ENCODE results near the gene XPNPEP3. TPM values are rescaled to one million over a fixed set of nuclear protein-coding genes. Genes with fewer than 3 reads are reported as not detected.

XPNPEP3 gene
- total RNA-seq, 6 experiments from 2014 or later: 22.7 to 30.5 (median 29.0) TPM

DNA sequence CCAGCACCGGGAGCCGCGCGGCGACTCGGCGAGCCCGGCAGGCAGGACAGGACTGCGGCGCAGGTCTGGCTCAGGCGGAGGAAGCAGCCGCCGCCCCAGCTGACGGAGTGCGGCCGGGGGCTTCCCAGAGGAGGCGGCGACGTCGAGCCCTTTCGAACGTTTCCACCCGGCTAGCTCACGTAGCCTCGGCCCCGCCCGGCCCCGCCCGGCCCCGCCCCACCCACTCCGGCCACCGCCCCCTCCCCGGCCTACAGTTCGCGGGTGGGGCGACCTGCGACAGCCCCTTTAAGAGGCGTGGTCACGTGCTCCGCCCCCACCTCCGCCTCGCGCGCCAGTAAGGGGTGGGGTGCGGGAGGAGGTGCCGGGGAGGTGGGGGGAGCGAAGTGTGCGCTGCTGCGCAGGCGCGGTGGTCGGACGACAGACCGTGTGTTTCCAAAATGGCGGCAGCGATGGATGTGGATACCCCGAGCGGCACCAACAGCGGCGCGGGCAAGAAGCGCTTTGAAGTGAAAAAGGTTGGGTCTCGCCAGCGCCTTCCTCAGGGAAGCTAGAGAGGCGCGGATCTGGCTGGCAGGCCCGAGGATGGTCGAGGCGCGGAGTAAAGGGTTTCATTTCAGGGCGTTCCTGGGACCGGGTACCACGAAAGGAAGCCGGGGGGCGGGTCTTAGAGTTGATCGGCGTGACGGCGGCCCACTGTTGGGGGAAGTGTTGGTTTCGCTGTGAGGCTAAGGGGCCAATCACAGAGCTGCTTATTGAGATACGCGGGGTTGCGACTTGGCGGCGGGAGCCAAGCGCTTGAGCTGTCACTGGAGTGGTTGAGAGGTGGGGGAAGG is 94.2 kb downstream of the XPNPEP3 start, which contains the start of gene RBX1:
Gene RBX1 (plus strand): TSS at position 417 of the 833 bp plus-strand sequence. CDS start 21 bp downstream, at position 438.
- Mint-ChIP-seq H3K27ac (peak within 1 kb of the TSS; percentile 99), H3K4me1 (ENCODE audit: low read depth) (peaks cover 38% of the 10 kb centered on the region), H3K27me3 (ENCODE audit: insufficient read depth) (peaks cover 5% of the 10 kb centered on the region; the same call in 1 of the 2 replicates), H3K36me3 (ENCODE audit: low read depth) (peaks cover 14% of the 10 kb centered on the region), H3K4me3 (peak within 1 kb of the TSS; percentile 100), H3K9me3 (no peaks in the 10 kb centered on the region)
- peak; percentile 98 for DNase-seq
- TF ChIP-seq, protein P1, sequence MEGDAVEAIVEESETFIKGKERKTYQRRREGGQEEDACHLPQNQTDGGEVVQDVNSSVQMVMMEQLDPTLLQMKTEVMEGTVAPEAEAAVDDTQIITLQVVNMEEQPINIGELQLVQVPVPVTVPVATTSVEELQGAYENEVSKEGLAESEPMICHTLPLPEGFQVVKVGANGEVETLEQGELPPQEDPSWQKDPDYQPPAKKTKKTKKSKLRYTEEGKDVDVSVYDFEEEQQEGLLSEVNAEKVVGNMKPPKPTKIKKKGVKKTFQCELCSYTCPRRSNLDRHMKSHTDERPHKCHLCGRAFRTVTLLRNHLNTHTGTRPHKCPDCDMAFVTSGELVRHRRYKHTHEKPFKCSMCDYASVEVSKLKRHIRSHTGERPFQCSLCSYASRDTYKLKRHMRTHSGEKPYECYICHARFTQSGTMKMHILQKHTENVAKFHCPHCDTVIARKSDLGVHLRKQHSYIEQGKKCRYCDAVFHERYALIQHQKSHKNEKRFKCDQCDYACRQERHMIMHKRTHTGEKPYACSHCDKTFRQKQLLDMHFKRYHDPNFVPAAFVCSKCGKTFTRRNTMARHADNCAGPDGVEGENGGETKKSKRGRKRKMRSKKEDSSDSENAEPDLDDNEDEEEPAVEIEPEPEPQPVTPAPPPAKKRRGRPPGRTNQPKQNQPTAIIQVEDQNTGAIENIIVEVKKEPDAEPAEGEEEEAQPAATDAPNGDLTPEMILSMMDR (IDR thresholded peaks at IDR 0.05): no peak

DNA sequence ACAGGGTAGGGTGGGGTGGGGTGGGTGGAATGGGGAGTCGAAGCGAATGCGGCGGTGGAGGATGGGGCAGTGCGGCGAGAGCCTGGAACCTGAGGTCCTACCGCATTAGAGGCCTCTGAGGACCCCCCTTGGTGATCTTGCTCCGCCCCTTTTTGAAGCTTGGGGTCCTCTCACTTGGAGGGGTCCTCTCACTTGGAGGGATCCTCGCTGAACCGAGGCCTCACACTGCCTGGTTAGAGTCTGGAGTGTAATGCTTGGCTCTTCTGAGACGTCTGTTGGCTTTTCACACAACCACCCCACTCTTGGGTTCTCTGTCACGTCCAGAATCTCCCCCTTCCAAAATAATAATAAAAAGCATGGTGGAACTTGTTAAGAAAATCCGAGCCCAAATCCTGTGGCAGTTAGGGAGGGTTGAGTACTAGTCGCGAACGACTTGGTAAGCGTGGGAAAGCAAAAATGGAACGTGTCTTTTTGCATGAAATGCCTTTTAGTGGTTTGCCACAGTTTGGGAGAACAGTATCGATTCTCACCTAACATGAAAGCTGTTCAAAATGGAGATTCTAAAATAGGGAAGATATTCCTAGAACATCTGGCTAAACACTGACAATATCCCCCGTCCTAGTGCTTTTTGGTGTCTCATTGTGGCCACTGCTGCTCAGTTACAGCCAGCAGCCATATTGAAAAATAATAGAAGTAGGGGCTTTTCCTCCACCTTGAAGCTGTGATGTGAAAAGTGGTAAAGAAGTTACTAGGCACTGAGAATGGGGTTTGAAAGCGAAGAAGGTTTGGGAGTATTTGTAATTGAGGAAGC is 95.1 kb downstream of the XPNPEP3 start:
- Mint-ChIP-seq H3K4me1 (ENCODE audit: low read depth) (peaks cover 38% of the 10 kb centered on the region), H3K27ac (peak overlapping the region; percentile 99), H3K36me3 (ENCODE audit: low read depth) (peaks cover 14% of the 10 kb centered on the region), H3K9me3 (no peaks in the 10 kb centered on the region), H3K27me3 (ENCODE audit: insufficient read depth) (peaks cover 5% of the 10 kb centered on the region; the same call in 1 of the 2 replicates), H3K4me3 (peak overlapping the region; percentile 100)
- peak; percentile 6 for DNase-seq
- TF ChIP-seq, protein P1 (IDR thresholded peaks at IDR 0.05): no peak

DNA sequence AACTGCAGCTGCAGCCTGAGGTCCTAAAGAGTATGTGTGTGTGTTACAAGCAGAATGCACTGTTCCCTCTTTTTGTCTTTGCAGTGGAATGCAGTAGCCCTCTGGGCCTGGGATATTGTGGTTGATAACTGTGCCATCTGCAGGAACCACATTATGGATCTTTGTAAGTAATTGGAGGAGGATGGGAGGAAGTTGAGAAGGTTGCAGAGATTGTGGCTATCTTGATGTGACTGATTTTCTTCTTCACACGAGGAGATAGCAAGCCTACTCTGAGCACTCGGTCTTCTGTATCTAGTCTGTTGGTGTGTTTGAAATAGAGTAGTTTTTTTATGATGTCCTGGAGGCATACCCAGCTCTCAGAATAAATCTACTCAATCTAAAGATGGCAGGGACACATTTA is 96.5 kb downstream of the XPNPEP3 start:
- peak overlapping the region; percentile 53 for H3K27ac Mint-ChIP-seq
- peaks cover 20% of the 10 kb centered on the region for H3K36me3 Mint-ChIP-seq (ENCODE audit: low read depth)
- H3K27me3 Mint-ChIP-seq (ENCODE audit: insufficient read depth): peaks cover 5% of the 10 kb centered on the region; the same call in 1 of the 2 replicates
- TF ChIP-seq, protein P1 (IDR thresholded peaks at IDR 0.05): no peak
- peak overlapping the region; percentile 100 for H3K4me3 Mint-ChIP-seq
- peaks cover 38% of the 10 kb centered on the region for H3K4me1 Mint-ChIP-seq (ENCODE audit: low read depth)
- peak; percentile 10 for DNase-seq
- H3K9me3 Mint-ChIP-seq: no peaks in the 10 kb centered on the region

DNA sequence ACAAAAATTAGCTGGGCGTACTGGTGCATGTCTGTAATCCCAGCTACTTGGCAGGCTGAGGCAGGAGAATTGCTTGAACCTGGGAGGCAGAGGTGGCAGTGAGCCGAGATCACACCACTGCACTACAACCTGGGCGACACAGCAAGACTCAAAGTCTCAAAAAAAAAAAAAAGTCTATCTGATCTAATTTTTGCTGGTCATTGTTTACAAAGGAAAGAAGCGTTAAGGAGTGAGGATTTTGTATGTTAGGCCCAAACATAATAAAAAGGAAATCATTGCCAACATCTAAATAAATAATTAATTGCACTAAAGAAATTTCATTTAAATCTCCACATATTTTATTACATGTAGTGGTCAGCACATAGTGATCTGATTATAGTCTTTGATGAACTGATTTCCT is 97.2 kb downstream of the XPNPEP3 start:
- Mint-ChIP-seq H3K9me3 (no peaks in the 10 kb centered on the region), H3K27ac (no peak overlapping the region), H3K36me3 (ENCODE audit: low read depth) (peaks cover 22% of the 10 kb centered on the region), H3K4me3 (no peak overlapping the region), H3K4me1 (ENCODE audit: low read depth) (peaks cover 38% of the 10 kb centered on the region), H3K27me3 (ENCODE audit: insufficient read depth) (peaks cover 5% of the 10 kb centered on the region; the same call in 1 of the 2 replicates)
- TF ChIP-seq, protein P1 (IDR thresholded peaks at IDR 0.05): no peak
- no peak for DNase-seq

DNA sequence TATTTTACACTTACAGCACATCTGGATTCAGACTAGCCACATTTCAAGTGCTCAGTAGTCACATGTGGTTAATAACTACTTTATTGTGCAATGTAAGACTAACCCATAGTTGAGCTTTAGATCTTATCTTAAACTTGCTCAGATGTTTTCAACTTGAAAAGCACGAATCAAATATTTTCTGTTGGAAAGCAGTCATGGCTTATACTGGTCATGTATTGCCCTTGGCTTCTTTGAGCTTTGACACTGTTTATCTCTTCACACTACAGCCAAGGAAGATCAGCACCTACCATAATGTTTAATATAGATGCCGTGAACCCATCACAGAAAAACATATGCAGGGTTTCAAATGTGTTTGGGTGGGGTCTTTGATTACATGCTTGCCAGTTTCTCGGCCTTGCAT is 98.6 kb downstream of the XPNPEP3 start:
- peaks cover 5% of the 10 kb centered on the region; the same call in 1 of the 2 replicates for H3K27me3 Mint-ChIP-seq (ENCODE audit: insufficient read depth)
- H3K36me3 Mint-ChIP-seq (ENCODE audit: low read depth): peaks cover 29% of the 10 kb centered on the region
- no peak overlapping the region for H3K4me3 Mint-ChIP-seq

More for the DNA sequence above, 98.6 kb downstream of the XPNPEP3 start:
- Mint-ChIP-seq H3K27ac (no peak overlapping the region), H3K4me1 (ENCODE audit: low read depth) (peaks cover 46% of the 10 kb centered on the region), H3K9me3 (no peaks in the 10 kb centered on the region)
- TF ChIP-seq, protein P1 (IDR thresholded peaks at IDR 0.05): no peak
- DNase-seq: peak; percentile 77
